ENCODE data around the gene LZTR1.

The LZTR1 gene

GRCh38 chr22:20998411-20999336 lies 16.6 kb downstream of the LZTR1 start:
- TF ChIP-seq CTCF (IDR thresholded peaks at IDR 0.05; ENCODE audit: low read length) (no peak), EZH2 (optimal IDR thresholded peaks at IDR 0.05; ENCODE audit: low read depth, low read length) (no peak), EZH2phosphoT487 (IDR thresholded peaks at IDR 0.05; ENCODE audit: low read length) (no peak)
- peaks cover 21% of the 10 kb centered on the region for H3K79me2 ChIP-seq (ENCODE audit: low read length)
- H3K36me3 ChIP-seq (replicated peaks; ENCODE audit: insufficient read depth, low read length): no peaks in the 10 kb centered on the region
- no peak overlapping the region for H2AFZ ChIP-seq (ENCODE audit: low read length)
- DNase-seq: no peak
- H3K4me3 ChIP-seq (ENCODE audit: low read length): no peak overlapping the region
- H3K4me1 ChIP-seq (ENCODE audit: low read length): peaks cover 9% of the 10 kb centered on the region; the same call in 1 of the 2 replicates
- no peak overlapping the region for H3K4me2 ChIP-seq (ENCODE audit: low read depth, low read length)
- no peaks in the 10 kb centered on the region for H3K27me3 ChIP-seq (replicated peaks; ENCODE audit: insufficient read depth, low read length)
- H3K9me2 ChIP-seq (replicated peaks; ENCODE audit: insufficient read depth, low read length): no peaks in the 10 kb centered on the region
- no peaks in the 10 kb centered on the region for H4K20me1 ChIP-seq (ENCODE audit: insufficient read depth, low read length)
- H3K9me3 ChIP-seq (replicated peaks; ENCODE audit: insufficient read depth, low read length): no peaks in the 10 kb centered on the region
- H3K27ac ChIP-seq (ENCODE audit: low read length): no peak overlapping the region
- H3K9ac ChIP-seq (ENCODE audit: low read length): no peak overlapping the region
- H3F3A ChIP-seq (ENCODE audit: insufficient read depth, low read length): peaks cover 16% of the 10 kb centered on the region

GRCh38 chr22:20999350-21000206 lies 17.5 kb downstream of the LZTR1 start:
- Histone ChIP-seq H3K9ac (ENCODE audit: low read length) (no peak overlapping the region), H3K79me2 (ENCODE audit: low read length) (peaks cover 21% of the 10 kb centered on the region), H3K9me2 (replicated peaks; ENCODE audit: insufficient read depth, low read length) (no peaks in the 10 kb centered on the region), H3K27ac (ENCODE audit: low read length) (no peak overlapping the region), H3K9me3 (replicated peaks; ENCODE audit: insufficient read depth, low read length) (no peaks in the 10 kb centered on the region), H3K4me1 (ENCODE audit: low read length) (peaks cover 9% of the 10 kb centered on the region; the same call in 1 of the 2 replicates), H2AFZ (ENCODE audit: low read length) (no peak overlapping the region), H3K4me2 (ENCODE audit: low read depth, low read length) (peak overlapping the region; percentile 100; the same call in 1 of the 2 replicates), H3K4me3 (ENCODE audit: low read length) (no peak overlapping the region), H3K36me3 (replicated peaks; ENCODE audit: insufficient read depth, low read length) (no peaks in the 10 kb centered on the region), H4K20me1 (ENCODE audit: insufficient read depth, low read length) (no peaks in the 10 kb centered on the region), H3K27me3 (replicated peaks; ENCODE audit: insufficient read depth, low read length) (no peaks in the 10 kb centered on the region), H3F3A (ENCODE audit: insufficient read depth, low read length) (peaks cover 16% of the 10 kb centered on the region)
- no peak for DNase-seq
- no peak for TF ChIP-seq EZH2 (optimal IDR thresholded peaks at IDR 0.05; ENCODE audit: low read depth, low read length)
- no peak for TF ChIP-seq EZH2phosphoT487 (IDR thresholded peaks at IDR 0.05; ENCODE audit: low read length)
- no peak for TF ChIP-seq CTCF (IDR thresholded peaks at IDR 0.05; ENCODE audit: low read length)

GRCh38 chr22:21000207-21000986 lies 18.3 kb downstream of the LZTR1 start:
- no peaks in the 10 kb centered on the region for H3K36me3 ChIP-seq (replicated peaks; ENCODE audit: insufficient read depth, low read length)

More at GRCh38 chr22:21000207-21000986, 18.3 kb downstream of the LZTR1 start:
- Histone ChIP-seq H3K27me3 (replicated peaks; ENCODE audit: insufficient read depth, low read length) (no peaks in the 10 kb centered on the region), H3K9me3 (replicated peaks; ENCODE audit: insufficient read depth, low read length) (no peaks in the 10 kb centered on the region), H3K4me1 (ENCODE audit: low read length) (peaks cover 9% of the 10 kb centered on the region; the same call in 1 of the 2 replicates), H3K4me2 (ENCODE audit: low read depth, low read length) (peak overlapping the region; percentile 100), H3K27ac (ENCODE audit: low read length) (no peak overlapping the region), H3F3A (ENCODE audit: insufficient read depth, low read length) (peaks cover 16% of the 10 kb centered on the region), H4K20me1 (ENCODE audit: insufficient read depth, low read length) (no peaks in the 10 kb centered on the region), H3K79me2 (ENCODE audit: low read length) (peaks cover 21% of the 10 kb centered on the region), H3K4me3 (ENCODE audit: low read length) (peak overlapping the region; percentile 91), H3K9me2 (replicated peaks; ENCODE audit: insufficient read depth, low read length) (no peaks in the 10 kb centered on the region), H3K9ac (ENCODE audit: low read length) (peak overlapping the region; percentile 95), H2AFZ (ENCODE audit: low read length) (no peak overlapping the region)
- no peak for TF ChIP-seq EZH2 (optimal IDR thresholded peaks at IDR 0.05; ENCODE audit: low read depth, low read length)
- 0 out of 2 replicates have a peak, but pooled peaks have one; percentile 8 for TF ChIP-seq CTCF (IDR thresholded peaks at IDR 0.05; ENCODE audit: low read length)
- no peak for DNase-seq

Data from MM.1S (cell line).